HG03060 (cell line): ENCODE results near the gene PAFAH1B1.

Experiments used
- ATAC-seq: cut with Tn5 transposase; IDR thresholded peaks from one replicate; pipeline ENCODE4 v1.9.1; 2021; ENCODE audit warnings: low read depth, moderate number of reproducible peaks; ENCODE audit not compliant: unreplicated experiment

PAFAH1B1 gene

DNA sequence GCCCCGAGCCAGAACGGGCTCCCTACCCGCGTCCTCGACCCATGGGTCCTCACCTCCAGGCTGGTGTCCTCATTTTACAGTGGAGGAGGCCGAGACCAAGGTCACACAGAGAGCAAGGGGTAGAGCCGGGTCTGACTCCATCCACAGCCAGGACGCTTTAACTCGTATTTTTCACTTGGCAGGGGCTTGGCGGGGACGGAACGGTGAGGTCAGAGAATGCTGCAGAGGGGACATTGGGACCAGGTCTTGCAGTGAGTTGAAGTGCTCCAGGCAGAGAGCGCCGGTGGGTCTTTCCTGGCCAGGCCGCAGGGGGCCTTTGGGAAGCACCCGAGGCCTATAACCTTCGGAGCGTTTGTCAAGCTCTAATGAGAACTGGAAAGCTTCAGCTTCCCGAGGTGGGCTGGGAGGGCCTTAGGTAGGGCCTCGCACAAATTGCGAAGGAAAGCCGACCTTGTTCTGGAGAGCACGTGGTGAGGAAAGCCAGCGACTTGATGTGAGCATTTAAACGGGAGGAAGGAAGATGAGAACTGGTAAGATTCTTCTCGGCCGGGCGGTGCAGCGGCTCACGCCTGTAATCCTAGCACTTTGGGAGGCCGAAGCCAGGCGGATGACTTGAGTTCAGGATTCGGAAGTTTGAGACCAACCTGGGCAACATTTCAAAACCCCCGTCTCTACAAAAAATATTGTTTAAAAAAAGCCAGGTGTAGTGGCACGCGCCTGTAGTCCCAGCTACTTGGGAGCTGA is 119.0 kb downstream of the PAFAH1B1 start:
- ATAC-seq, result no peak

DNA sequence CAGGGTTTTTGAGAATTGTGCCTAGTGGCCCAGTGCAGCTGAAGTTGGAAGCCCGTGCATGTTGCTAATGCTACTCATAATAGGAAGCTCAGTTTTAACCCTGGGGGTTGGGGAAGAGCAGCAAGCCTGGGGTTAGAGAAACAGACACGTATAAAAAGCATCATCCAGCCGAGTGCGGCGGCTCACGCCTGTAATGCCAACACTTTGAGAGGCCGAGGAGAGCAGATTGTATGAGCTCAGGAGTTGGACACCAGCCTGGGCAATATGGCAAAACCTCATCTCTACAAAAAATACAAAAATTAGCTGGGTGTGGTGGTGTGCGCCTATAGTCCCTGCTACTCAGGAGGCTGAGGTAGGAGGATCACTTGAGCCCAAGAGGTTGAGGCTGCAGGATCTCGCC is 120.4 kb downstream of the PAFAH1B1 start:
- no peak for ATAC-seq

GRCh38 chr17:2716649-2717048 is 123.2 kb downstream of the PAFAH1B1 start:
- ATAC-seq, result no peak

DNA sequence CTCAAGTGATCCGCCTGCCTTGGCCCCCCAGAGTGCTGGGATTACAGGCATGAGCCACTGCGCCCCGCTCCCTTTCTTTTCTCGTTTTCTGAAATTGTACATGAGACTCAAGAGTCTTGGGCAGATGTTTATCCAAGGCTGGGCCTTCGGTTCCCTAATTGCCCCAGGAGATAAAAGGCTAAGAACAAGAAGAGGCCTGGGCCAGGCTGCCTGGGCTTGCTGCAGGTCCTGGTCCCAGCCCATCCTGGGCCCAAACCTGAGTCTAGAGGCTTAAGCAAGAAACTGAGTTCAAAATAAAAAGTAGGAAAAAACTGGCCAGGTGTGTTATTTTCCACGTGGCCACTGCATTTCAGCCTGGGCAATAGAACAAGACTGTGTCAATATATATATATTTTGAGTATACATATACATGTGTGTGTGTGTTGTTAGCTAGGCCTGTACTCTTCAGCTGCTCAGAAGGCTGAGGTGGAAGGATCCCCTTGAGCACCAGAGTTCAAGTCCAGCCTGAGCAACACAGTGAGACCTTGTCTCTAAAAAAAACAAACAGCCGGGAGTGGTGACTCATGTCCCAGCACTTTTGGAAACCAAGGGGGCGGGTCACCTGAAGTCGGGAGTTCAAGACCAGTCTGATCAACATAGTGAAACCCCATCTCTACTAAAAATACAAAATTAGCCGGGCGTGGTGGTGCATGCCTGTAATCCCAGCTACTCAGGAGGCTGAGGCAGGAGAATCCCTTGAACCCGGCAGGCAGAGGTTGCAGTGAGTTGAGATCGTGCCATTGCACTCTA is 124.9 kb downstream of the PAFAH1B1 start:
- ATAC-seq, result no peak

GRCh38 chr17:2719861-2720260 is 126.4 kb downstream of the PAFAH1B1 start:
- ATAC-seq, result no peak

DNA sequence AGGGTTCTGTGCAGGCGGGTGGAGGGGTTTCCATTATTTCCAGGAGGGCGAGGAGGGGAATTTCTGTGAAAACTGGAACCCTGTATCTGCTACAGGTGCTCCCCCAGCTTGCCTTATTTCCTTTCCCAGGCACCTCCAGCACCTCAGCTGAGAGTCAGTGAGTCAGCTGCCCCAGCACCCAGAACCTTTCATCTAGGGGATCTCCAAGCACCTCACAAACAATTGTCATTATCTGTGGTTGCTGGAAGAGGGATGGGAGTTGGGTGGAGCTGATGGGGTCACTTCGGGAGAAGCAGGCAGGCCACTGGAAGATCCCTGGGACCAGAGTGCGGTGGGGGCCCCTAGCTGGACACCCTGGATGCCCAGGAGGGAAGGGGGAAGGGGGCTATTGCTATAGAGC is 128.1 kb downstream of the PAFAH1B1 start:
- ATAC-seq, result no peak

DNA sequence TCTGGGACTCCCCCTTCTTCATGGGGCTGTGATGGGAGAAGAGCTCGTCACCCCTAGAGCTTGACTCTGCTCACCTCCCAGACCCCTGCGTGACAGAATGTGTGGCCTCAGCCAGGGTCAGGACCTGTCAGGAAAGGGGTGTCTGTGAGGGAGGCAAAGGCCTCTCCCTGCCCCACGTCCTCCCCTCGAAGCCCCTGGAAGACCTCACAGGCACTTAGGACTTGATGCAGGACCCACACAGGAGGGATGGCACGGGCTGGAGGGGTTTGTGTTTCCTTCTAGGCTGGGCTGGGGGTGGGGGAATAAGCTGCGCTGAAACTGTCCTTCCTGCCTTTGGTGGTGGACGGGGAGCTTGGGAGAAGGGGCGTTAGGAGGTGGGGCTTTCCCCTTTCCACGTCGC is 129.2 kb downstream of the PAFAH1B1 start:
- ATAC-seq, result no peak

- no peak for ATAC-seq
Observed at GRCh38 chr17:2723505-2723996, 130.1 kb downstream of the PAFAH1B1 start.

DNA sequence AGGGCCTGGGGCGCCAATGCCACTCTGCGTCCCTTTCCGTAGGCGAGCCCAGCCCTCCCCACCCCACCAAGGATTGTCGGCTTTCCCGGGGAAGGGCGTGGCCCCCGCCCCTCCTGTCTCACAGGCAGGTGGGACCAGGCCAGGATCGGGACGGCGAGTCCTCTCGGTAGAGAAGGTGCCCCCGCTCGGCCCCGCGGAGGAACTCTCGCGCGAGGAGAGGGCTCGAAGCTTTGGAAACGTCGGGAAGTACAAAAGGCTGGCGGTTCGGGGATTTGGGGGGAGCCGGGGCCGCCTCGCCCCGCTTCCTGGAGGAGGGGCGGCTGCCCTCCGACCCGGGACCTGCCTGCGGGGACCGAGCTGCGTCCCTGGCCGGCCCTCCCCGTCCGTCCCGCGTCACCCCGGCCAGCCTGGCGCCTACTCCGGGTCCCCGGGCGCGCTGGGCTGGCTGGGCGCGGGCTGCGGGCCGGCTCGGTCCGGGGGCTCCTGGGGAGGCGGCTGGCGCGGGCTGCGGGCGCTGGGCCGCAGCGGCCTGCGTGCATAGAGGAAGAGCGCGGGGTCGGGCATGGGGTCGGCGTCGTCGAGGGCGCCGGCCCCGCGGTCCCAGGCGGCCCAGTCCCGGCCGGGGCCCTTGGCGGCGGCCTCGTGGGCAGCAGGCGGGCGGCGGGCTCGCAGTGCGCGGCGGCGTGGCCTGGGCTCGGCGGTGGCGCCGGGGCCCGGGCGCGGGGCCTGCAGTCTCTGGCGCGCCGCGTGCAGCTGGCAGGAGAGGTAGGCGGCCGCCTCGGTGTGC is 130.7 kb downstream of the PAFAH1B1 start:
- no peak for ATAC-seq

GRCh38 chr17:2724784-2725164 is 131.3 kb downstream of the PAFAH1B1 start:
- ATAC-seq, result no peak

- ATAC-seq, result no peak
Observed at GRCh38 chr17:2730764-2731353, 137.4 kb downstream of the PAFAH1B1 start.

DNA sequence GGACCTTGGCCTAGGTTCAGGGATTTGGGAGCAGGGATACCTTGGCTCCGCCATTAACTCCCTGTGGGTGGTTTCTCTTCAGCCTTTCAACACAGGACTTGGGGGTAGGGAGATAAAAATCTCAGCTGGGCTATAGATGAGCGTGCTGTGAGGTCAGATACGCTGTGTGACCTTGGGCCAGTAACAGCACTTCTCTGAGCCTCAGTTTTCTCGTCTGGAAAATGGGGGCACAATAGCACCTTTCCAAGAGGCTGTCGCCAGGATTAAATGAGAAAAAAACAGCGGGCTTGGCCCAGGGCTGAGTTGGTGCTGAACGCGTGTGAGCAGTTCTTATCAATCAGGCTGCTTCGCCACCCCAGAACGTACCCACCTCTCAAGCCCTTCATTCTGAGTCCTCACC is 138.4 kb downstream of the PAFAH1B1 start:
- ATAC-seq, result no peak

DNA sequence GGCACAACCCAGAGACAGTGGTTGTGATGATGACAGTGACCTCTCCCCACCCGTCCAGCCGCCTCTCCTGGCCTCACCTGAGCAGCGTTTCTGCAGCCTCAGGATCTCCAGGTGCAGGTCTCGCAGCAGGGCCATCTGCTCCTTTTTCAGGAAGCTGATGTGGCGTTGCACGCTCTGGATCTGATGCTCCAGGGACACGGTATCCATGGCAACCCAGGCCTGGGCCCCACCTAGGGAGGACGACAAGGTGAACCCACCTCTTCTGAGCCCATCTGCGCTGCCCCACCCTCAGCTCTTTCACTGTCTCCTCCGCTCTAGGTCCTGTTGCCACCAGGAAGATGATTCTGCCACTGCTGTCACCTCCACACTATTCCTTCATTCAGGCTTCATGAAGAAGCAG is 141.5 kb downstream of the PAFAH1B1 start:
- ATAC-seq, result no peak
